ENCODE measurements around the gene TAX1BP3. TPM values are rescaled to one million over a fixed set of nuclear protein-coding genes. Genes with fewer than 3 reads are reported as not detected.

Gene TAX1BP3
- total RNA-seq, 1 donor = 164 TPM

DNA sequence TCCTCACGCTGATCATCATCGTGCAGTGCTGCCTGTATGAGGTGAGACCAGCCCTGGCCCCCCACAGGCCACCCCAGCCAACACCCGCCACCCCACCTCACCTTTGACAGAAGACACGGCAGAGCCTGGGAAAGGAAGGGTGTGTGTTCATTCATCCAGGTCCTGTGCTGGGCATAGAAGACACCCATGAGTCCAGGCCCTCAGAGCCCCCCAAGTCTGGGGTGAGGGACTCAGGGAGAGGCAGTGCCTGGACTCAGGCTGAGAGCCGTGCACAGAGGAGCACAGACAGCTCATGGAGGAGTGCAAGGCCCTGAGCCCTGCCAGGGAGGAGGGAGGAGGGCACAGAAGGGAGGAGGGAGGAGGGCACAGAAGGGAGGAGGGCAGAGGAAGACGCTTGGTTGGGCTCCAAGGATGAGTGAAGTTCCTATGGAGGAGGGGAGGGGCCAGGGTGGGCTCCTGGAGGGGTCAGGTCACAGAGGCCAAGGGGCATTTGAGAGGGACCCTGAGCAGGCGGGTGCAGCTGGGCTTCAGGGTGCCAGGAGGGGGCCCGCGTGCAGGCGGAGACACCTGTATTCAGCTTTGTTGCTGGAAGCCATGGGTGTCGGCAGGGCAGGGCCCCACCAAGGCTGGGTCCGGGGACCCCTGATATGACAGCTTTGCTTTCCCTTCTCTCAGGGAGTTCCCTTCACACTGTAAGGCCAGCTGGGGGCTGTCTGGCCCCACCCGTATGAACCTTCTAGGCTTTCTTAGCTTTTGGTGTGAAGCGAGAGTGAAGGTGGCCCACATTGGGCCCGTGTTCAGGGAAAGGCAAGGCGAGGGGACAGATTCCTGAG, 11.4 kb downstream of the TAX1BP3 start:
- DNase-seq (ENCODE audit: insufficient read length, low spot score, missing footprints) = peak; percentile 80
- H3K4me3 ChIP-seq (ENCODE audit: insufficient read depth, low read length) = no peak overlapping the region
- H3K27ac ChIP-seq (ENCODE audit: low read depth, low read length) = no peak overlapping the region
- H3K27me3 ChIP-seq (ENCODE audit: insufficient read depth, low read length) = no peaks in the 10 kb centered on the region
- no peaks in the 10 kb centered on the region for H3K9me3 ChIP-seq (ENCODE audit: low read depth, low read length)
- peaks cover 11% of the 10 kb centered on the region for H3K4me1 ChIP-seq (ENCODE audit: insufficient read depth, low read length)
- H2AFZ ChIP-seq (ENCODE audit: low read length) = no peak overlapping the region
- no peaks in the 10 kb centered on the region for H3K79me2 ChIP-seq (ENCODE audit: insufficient read depth, low read length)
- peaks cover 5% of the 10 kb centered on the region for H3K36me3 ChIP-seq (ENCODE audit: insufficient read depth, low read length)
- no peak overlapping the region for H3K4me2 ChIP-seq (ENCODE audit: insufficient read depth, low read length)
- peaks cover 4% of the 10 kb centered on the region for H4K20me1 ChIP-seq (ENCODE audit: insufficient read depth, low read length)
- no peak for TF ChIP-seq CTCF (IDR thresholded peaks at IDR 0.05; ENCODE audit: extremely low read depth, low read depth, low read length)

GRCh38 chr17:3656353-3656752, 12.0 kb downstream of the TAX1BP3 start:
- Histone ChIP-seq H3K27ac (ENCODE audit: low read depth, low read length) (no peak overlapping the region), H3K27me3 (ENCODE audit: insufficient read depth, low read length) (no peaks in the 10 kb centered on the region), H3K4me1 (ENCODE audit: insufficient read depth, low read length) (peaks cover 11% of the 10 kb centered on the region), H3K9me3 (ENCODE audit: low read depth, low read length) (no peaks in the 10 kb centered on the region), H4K20me1 (ENCODE audit: insufficient read depth, low read length) (peaks cover 4% of the 10 kb centered on the region), H3K4me2 (ENCODE audit: insufficient read depth, low read length) (no peak overlapping the region), H3K4me3 (ENCODE audit: insufficient read depth, low read length) (no peak overlapping the region), H3K36me3 (ENCODE audit: insufficient read depth, low read length) (peaks cover 5% of the 10 kb centered on the region), H2AFZ (ENCODE audit: low read length) (no peak overlapping the region), H3K79me2 (ENCODE audit: insufficient read depth, low read length) (no peaks in the 10 kb centered on the region)
- TF ChIP-seq CTCF (IDR thresholded peaks at IDR 0.05; ENCODE audit: extremely low read depth, low read depth, low read length) = no peak
- DNase-seq (ENCODE audit: insufficient read length, low spot score, missing footprints) = peak; percentile 73

GRCh38 chr17:3655766-3656165, 12.6 kb downstream of the TAX1BP3 start:
- DNase-seq (ENCODE audit: insufficient read length, low spot score, missing footprints) = peak; percentile 75
- peaks cover 5% of the 10 kb centered on the region for H3K36me3 ChIP-seq (ENCODE audit: insufficient read depth, low read length)
- TF ChIP-seq CTCF (IDR thresholded peaks at IDR 0.05; ENCODE audit: extremely low read depth, low read depth, low read length) = no peak
- peaks cover 4% of the 10 kb centered on the region for H4K20me1 ChIP-seq (ENCODE audit: insufficient read depth, low read length)
- H3K79me2 ChIP-seq (ENCODE audit: insufficient read depth, low read length) = no peaks in the 10 kb centered on the region
- no peak overlapping the region for H2AFZ ChIP-seq (ENCODE audit: low read length)
- H3K4me2 ChIP-seq (ENCODE audit: insufficient read depth, low read length) = no peak overlapping the region
- H3K9me3 ChIP-seq (ENCODE audit: low read depth, low read length) = no peaks in the 10 kb centered on the region
- no peak overlapping the region for H3K27ac ChIP-seq (ENCODE audit: low read depth, low read length)
- no peaks in the 10 kb centered on the region for H3K27me3 ChIP-seq (ENCODE audit: insufficient read depth, low read length)
- peaks cover 11% of the 10 kb centered on the region for H3K4me1 ChIP-seq (ENCODE audit: insufficient read depth, low read length)
- no peak overlapping the region for H3K4me3 ChIP-seq (ENCODE audit: insufficient read depth, low read length)

DNA sequence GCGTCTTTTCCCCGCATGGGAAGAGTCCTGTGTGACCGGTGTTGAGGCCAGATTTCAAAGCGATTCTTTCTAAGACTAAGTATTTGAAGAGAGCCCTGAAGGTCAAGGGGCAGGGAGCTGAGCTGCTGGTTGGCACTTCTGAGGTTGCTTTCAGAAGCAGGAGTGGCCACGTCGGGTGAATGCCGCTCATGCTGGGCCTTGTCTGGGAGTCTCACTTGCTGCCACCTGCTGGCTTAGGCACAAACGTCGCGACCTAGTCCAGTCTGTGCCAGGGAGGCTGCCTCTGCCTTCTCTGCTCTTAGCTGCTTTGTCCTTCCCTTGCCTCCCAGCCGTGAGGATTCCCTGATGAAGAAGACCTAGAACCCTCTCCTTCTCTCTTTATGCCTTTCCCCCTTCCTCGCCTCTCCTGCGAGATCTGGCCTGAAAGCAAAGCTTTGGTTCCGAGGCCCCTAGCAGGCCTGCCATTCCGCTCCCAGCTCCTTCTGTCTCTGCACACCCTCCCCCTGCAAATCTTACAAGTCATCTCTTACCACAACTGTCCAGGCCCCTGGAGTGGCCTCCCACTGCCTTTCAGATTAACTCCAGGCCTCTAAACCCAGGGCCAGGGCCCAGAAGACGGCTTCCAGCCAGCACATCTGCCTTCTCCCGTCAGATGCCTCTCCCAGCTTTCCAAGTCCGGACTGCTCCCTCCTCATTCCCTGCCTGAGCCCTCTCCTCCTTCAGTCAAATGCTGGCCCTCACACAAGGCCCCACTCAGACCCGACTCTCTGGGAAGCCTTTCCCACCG, 20.4 kb downstream of the TAX1BP3 start:
- Histone ChIP-seq H4K20me1 (ENCODE audit: insufficient read depth, low read length) (peaks cover 2% of the 10 kb centered on the region), H2AFZ (ENCODE audit: low read length) (no peak overlapping the region), H3K27ac (ENCODE audit: low read depth, low read length) (no peak overlapping the region), H3K36me3 (ENCODE audit: insufficient read depth, low read length) (peaks cover 20% of the 10 kb centered on the region), H3K4me2 (ENCODE audit: insufficient read depth, low read length) (no peak overlapping the region), H3K4me1 (ENCODE audit: insufficient read depth, low read length) (no peaks in the 10 kb centered on the region), H3K9me3 (ENCODE audit: low read depth, low read length) (no peaks in the 10 kb centered on the region), H3K79me2 (ENCODE audit: insufficient read depth, low read length) (no peaks in the 10 kb centered on the region), H3K4me3 (ENCODE audit: insufficient read depth, low read length) (no peak overlapping the region), H3K27me3 (ENCODE audit: insufficient read depth, low read length) (no peaks in the 10 kb centered on the region)
- TF ChIP-seq CTCF (IDR thresholded peaks at IDR 0.05; ENCODE audit: extremely low read depth, low read depth, low read length) = peak; percentile 54
- peak; percentile 89 for DNase-seq (ENCODE audit: insufficient read length, low spot score, missing footprints)

Measured in osteoblast (primary cell).